CD4-positive, CD25-positive, alpha-beta regulatory T cell (primary cell): ENCODE measurements around the gene WWOX. TPM values are rescaled to one million over a fixed set of nuclear protein-coding genes. Genes with fewer than 3 reads are reported as not detected.

Experiments used
- ATAC-seq, 2 donors: fragments of 150-1000 bp; cut with Tn5 transposase; one replicate each; pipeline ENCODE4 v1.10.0; 2021; ENCODE audit warnings: low read depth in 2 of 2, moderate number of reproducible peaks in 2 of 2, moderate library complexity in 1 of 2
- DNase-seq, 3 donors: peaks; one replicate each; pipeline versions ENCODE4 v3.0.0 to v3.0.0-alpha.2; 2012 to 2022; ENCODE audit warnings: mixed read lengths in 1 of 3
- H3K27ac ChIP-seq: one replicate; pipeline ENCODE4 v1.7.0; 2013; ENCODE audit warnings: mild to moderate bottlenecking, low read length; ENCODE audit not compliant: insufficient read depth, poor library complexity, severe bottlenecking
- H3K27me3 ChIP-seq: one replicate; pipeline ENCODE4 v1.7.0; 2013; ENCODE audit warnings: low read length; ENCODE audit not compliant: control insufficient read depth, insufficient read depth
- H3K36me3 ChIP-seq: one replicate; pipeline ENCODE4 v1.7.0; 2013; ENCODE audit warnings: mild to moderate bottlenecking, low read length, moderate library complexity; ENCODE audit not compliant: control insufficient read depth, insufficient read depth
- H3K4me1 ChIP-seq: 2 replicates; pipeline ENCODE4 v1.7.0; 2013; ENCODE audit warnings: mild to moderate bottlenecking, low read length; ENCODE audit not compliant: insufficient read depth, control insufficient read depth, poor library complexity, severe bottlenecking
- H3K4me3 ChIP-seq: one replicate; pipeline ENCODE4 v1.7.0; 2013; ENCODE audit warnings: low read depth, mild to moderate bottlenecking, low read length, moderate library complexity
- H3K9me3 ChIP-seq, 2 experiments: 1 replicate in 1 of 2; 2 replicates in 1 of 2; pipeline ENCODE4 v1.7.0; 2013; ENCODE audit warnings: low read length in 2 of 2, mild to moderate bottlenecking in 1 of 2, moderate library complexity in 1 of 2; ENCODE audit not compliant: control insufficient read depth in 2 of 2
- H3K27ac Mint-ChIP-seq, 3 donors: one replicate each; pipeline ENCODE4 v1.8.0; 2020 to 2022; ENCODE audit warnings: mild to moderate bottlenecking in 3 of 3, mixed read lengths in 3 of 3, moderate library complexity in 2 of 3
- H3K27me3 Mint-ChIP-seq: one replicate; pipeline ENCODE4 v1.8.0; 2022; ENCODE audit warnings: mild to moderate bottlenecking, mixed read lengths
- H3K36me3 Mint-ChIP-seq: one replicate; pipeline ENCODE4 v1.8.0; 2020; ENCODE audit warnings: mixed read lengths
- H3K4me1 Mint-ChIP-seq, 4 donors: one replicate each; pipeline ENCODE4 v1.8.0; 2020 to 2022; ENCODE audit warnings: mixed read lengths in 4 of 4, mild to moderate bottlenecking in 1 of 4
- H3K4me3 Mint-ChIP-seq, 4 donors: one replicate each; pipeline ENCODE4 v1.8.0; 2020 to 2022; ENCODE audit warnings: mild to moderate bottlenecking in 4 of 4, mixed read lengths in 4 of 4, moderate library complexity in 3 of 4
- H3K9me3 Mint-ChIP-seq, 7 donors: one replicate each; pipeline ENCODE4 v1.8.0; 2020 to 2022; ENCODE audit warnings: mixed read lengths in 7 of 7, mild to moderate bottlenecking in 3 of 7, moderate library complexity in 2 of 7
- polyA plus RNA-seq, 4 donors: library from polyadenylated mRNA; unstranded; fragments of 300-500 nt; fragmentation: Illumina TruSeq; gene quantifications; one replicate each; pipeline ENCODE4 v1.2.3, GENCODE V29; 2021
- total RNA-seq: library from RNA; stranded (reverse); gene quantifications from one replicate; pipeline ENCODE4 v1.2.3, GENCODE V29; 2022

Gene WWOX
- total and polyA plus RNA-seq, 5 donors from 2014 or later = 10.3 to 18.6 (median 12.8) TPM

- Mint-ChIP-seq H3K4me1 (peaks cover 0 to 5% (median 0%) of the 10 kb centered on the region in 4 donors), H3K4me3 (no peak overlapping the region), H3K9me3 (no peaks in the 10 kb centered on the region), H3K27me3 (no peaks in the 10 kb centered on the region), H3K36me3 (no peaks in the 10 kb centered on the region), H3K27ac (no peak overlapping the region)
- Histone ChIP-seq H3K4me3 (no peak overlapping the region), H3K36me3 (no peaks in the 10 kb centered on the region), H3K4me1 (no peaks in the 10 kb centered on the region), H3K9me3 (no peaks in the 10 kb centered on the region), H3K27me3 (no peaks in the 10 kb centered on the region), H3K27ac (no peak overlapping the region)
- ATAC-seq = no peak
- no peak for DNase-seq
Measured at GRCh38 chr16:78331731-78332130, 232.3 kb downstream of the WWOX start.

- Mint-ChIP-seq H3K27me3 (peaks cover 4% of the 10 kb centered on the region), H3K36me3 (no peaks in the 10 kb centered on the region), H3K27ac (no peak overlapping the region), H3K4me1 (peaks cover 0 to 5% (median 0%) of the 10 kb centered on the region in 4 donors), H3K9me3 (no peaks in the 10 kb centered on the region), H3K4me3 (no peak overlapping the region)
- H3K9me3 ChIP-seq = no peaks in the 10 kb centered on the region
- H3K27ac ChIP-seq = no peak overlapping the region
- no peak overlapping the region for H3K4me3 ChIP-seq
- DNase-seq (no peak), ATAC-seq (no peak)
- H3K36me3 ChIP-seq = no peaks in the 10 kb centered on the region
- H3K27me3 ChIP-seq = no peaks in the 10 kb centered on the region
- H3K4me1 ChIP-seq = no peaks in the 10 kb centered on the region
Measured at GRCh38 chr16:78333808-78334207, 234.4 kb downstream of the WWOX start.

GRCh38 chr16:78340590-78340989 lies 241.1 kb downstream of the WWOX start:
- Mint-ChIP-seq H3K27me3 (peaks cover 9% of the 10 kb centered on the region), H3K4me3 (no peak overlapping the region), H3K36me3 (peaks cover 19% of the 10 kb centered on the region), H3K9me3 (peaks cover 0 to 8% (median 1%) of the 10 kb centered on the region in 7 donors), H3K4me1 (no peaks in the 10 kb centered on the region), H3K27ac (no peak overlapping the region)
- H3K9me3 ChIP-seq = no peaks in the 10 kb centered on the region
- ATAC-seq (no peak), DNase-seq (no peak)
- H3K27me3 ChIP-seq = no peaks in the 10 kb centered on the region
- no peaks in the 10 kb centered on the region for H3K4me1 ChIP-seq
- H3K4me3 ChIP-seq = no peak overlapping the region
- H3K36me3 ChIP-seq = no peaks in the 10 kb centered on the region
- no peak overlapping the region for H3K27ac ChIP-seq

- H3K36me3 Mint-ChIP-seq = peaks cover 4% of the 10 kb centered on the region
- Histone ChIP-seq H3K4me3 (no peak overlapping the region), H3K9me3 (no peaks in the 10 kb centered on the region), H3K27ac (no peak overlapping the region), H3K4me1 (no peaks in the 10 kb centered on the region), H3K27me3 (no peaks in the 10 kb centered on the region), H3K36me3 (no peaks in the 10 kb centered on the region)
- no peaks in the 10 kb centered on the region for H3K27me3 Mint-ChIP-seq
- peaks cover 0 to 8% (median 0%) of the 10 kb centered on the region in 4 donors for H3K4me1 Mint-ChIP-seq
- H3K9me3 Mint-ChIP-seq = no peaks in the 10 kb centered on the region
- ATAC-seq (no peak), DNase-seq (no peak)
- H3K4me3 Mint-ChIP-seq = no peak overlapping the region
- no peak overlapping the region for H3K27ac Mint-ChIP-seq
Measured at GRCh38 chr16:78348068-78348467, 248.6 kb downstream of the WWOX start.

- Histone ChIP-seq H3K36me3 (no peaks in the 10 kb centered on the region), H3K9me3 (no peaks in the 10 kb centered on the region), H3K27ac (no peak overlapping the region), H3K4me1 (no peaks in the 10 kb centered on the region), H3K27me3 (no peaks in the 10 kb centered on the region), H3K4me3 (no peak overlapping the region)
- DNase-seq (no peak), ATAC-seq (no peak)
- Mint-ChIP-seq H3K27me3 (no peaks in the 10 kb centered on the region), H3K27ac (no peak overlapping the region), H3K4me1 (peaks cover 0 to 8% (median 0%) of the 10 kb centered on the region in 4 donors), H3K36me3 (peaks cover 4% of the 10 kb centered on the region), H3K9me3 (no peaks in the 10 kb centered on the region), H3K4me3 (no peak overlapping the region)
Measured at GRCh38 chr16:78348886-78349285, 249.4 kb downstream of the WWOX start.

- H3K4me1 ChIP-seq = no peaks in the 10 kb centered on the region
- no peak overlapping the region for H3K27ac Mint-ChIP-seq
- H3K27me3 Mint-ChIP-seq = no peaks in the 10 kb centered on the region
- no peak overlapping the region for H3K4me3 ChIP-seq
- H3K27me3 ChIP-seq = no peaks in the 10 kb centered on the region
- DNase-seq (no peak), ATAC-seq (no peak)
- H3K36me3 ChIP-seq = no peaks in the 10 kb centered on the region
- H3K4me3 Mint-ChIP-seq = no peak overlapping the region
- no peaks in the 10 kb centered on the region for H3K36me3 Mint-ChIP-seq
- H3K27ac ChIP-seq = no peak overlapping the region
- H3K9me3 ChIP-seq = no peaks in the 10 kb centered on the region
- no peaks in the 10 kb centered on the region for H3K9me3 Mint-ChIP-seq
- peaks cover 0 to 8% (median 0%) of the 10 kb centered on the region in 4 donors for H3K4me1 Mint-ChIP-seq
Measured at GRCh38 chr16:78352184-78352583, 252.7 kb downstream of the WWOX start.

- no peak overlapping the region for H3K27ac Mint-ChIP-seq
- no peaks in the 10 kb centered on the region for H3K36me3 Mint-ChIP-seq
- no peak for ATAC-seq
- no peaks in the 10 kb centered on the region for H3K9me3 Mint-ChIP-seq
- Histone ChIP-seq H3K36me3 (no peaks in the 10 kb centered on the region), H3K27me3 (no peaks in the 10 kb centered on the region), H3K4me1 (no peaks in the 10 kb centered on the region), H3K9me3 (no peaks in the 10 kb centered on the region), H3K27ac (no peak overlapping the region), H3K4me3 (no peak overlapping the region)
- H3K4me1 Mint-ChIP-seq = no peaks in the 10 kb centered on the region
- no peak overlapping the region for H3K4me3 Mint-ChIP-seq
- DNase-seq = no peak
- no peaks in the 10 kb centered on the region for H3K27me3 Mint-ChIP-seq
Measured at GRCh38 chr16:78353640-78354275, 254.3 kb downstream of the WWOX start.

GRCh38 chr16:78362524-78363135 lies 263.2 kb downstream of the WWOX start:
- H3K27ac Mint-ChIP-seq = peak overlapping the region in 1 of 3 donors; percentile 23
- no peaks in the 10 kb centered on the region for H3K36me3 Mint-ChIP-seq
- H3K27me3 ChIP-seq = no peaks in the 10 kb centered on the region
- no peaks in the 10 kb centered on the region for H3K9me3 ChIP-seq
- no peaks in the 10 kb centered on the region for H3K4me1 Mint-ChIP-seq
- no peak overlapping the region for H3K4me3 Mint-ChIP-seq
- ATAC-seq (no peak), DNase-seq (no peak)
- H3K9me3 Mint-ChIP-seq = no peaks in the 10 kb centered on the region
- no peak overlapping the region for H3K4me3 ChIP-seq
- H3K27ac ChIP-seq = no peak overlapping the region
- no peaks in the 10 kb centered on the region for H3K4me1 ChIP-seq
- no peaks in the 10 kb centered on the region for H3K27me3 Mint-ChIP-seq
- H3K36me3 ChIP-seq = no peaks in the 10 kb centered on the region
